GM18505 (cell line): ENCODE results near the gene PAXX.
A peak's percentile ranks its signal among the peaks of the same experiment; 100 is the strongest.

ENCODE experiments used
- ATAC-seq: cut with Tn5 transposase; IDR thresholded peaks from one replicate; pipeline ENCODE4 v1.9.1; 2021; ENCODE audit not compliant: unreplicated experiment
- POLR2A ChIP-seq: IDR thresholded peaks from 4 replicates; pipeline ENCODE4 v1.6.1; 2011; ENCODE audit warnings: borderline replicate concordance; ENCODE audit not compliant: insufficient read depth, insufficient read length; ENCODE audit errors: extremely low read depth

Gene PAXX

GRCh38 chr9:136991993-136992818 lies at the start of gene PAXX:
Gene PAXX (plus strand): TSS chr9:136992422. CDS start chr9:136992444, 22 bp downstream.
- peak; percentile 55 for TF ChIP-seq POLR2A
- peak; percentile 74 for ATAC-seq

- no peak for ATAC-seq
- no peak for TF ChIP-seq POLR2A
Observed at GRCh38 chr9:136942881-136943230, 49.4 kb upstream of the PAXX start.

GRCh38 chr9:136943291-136944211 lies 48.7 kb upstream of the PAXX start:
- ATAC-seq: peak; percentile 8
- no peak for TF ChIP-seq POLR2A

GRCh38 chr9:136944212-136944518 lies 48.1 kb upstream of the PAXX start:
- no peak for TF ChIP-seq POLR2A
- ATAC-seq: peak; percentile 30

- ATAC-seq: peak; percentile 81
- peak; percentile 81 for TF ChIP-seq POLR2A
Observed at GRCh38 chr9:136944519-136945332, 47.5 kb upstream of the PAXX start, which contains the start of the genes C8G and FBXW5. Gene C8G (plus strand): TSS chr9:136945243. CDS start chr9:136945321, 78 bp downstream. Gene FBXW5 (minus strand): TSS chr9:136944738. CDS start chr9:136944083, 655 bp downstream.

- ATAC-seq: no peak
- TF ChIP-seq POLR2A: no peak
Observed at GRCh38 chr9:136945333-136946227, 46.6 kb upstream of the PAXX start.

GRCh38 chr9:136946228-136947027 lies 45.8 kb upstream of the PAXX start:
- ATAC-seq: no peak
- no peak for TF ChIP-seq POLR2A

- ATAC-seq: no peak
- no peak for TF ChIP-seq POLR2A
Observed at GRCh38 chr9:136947028-136947891, 45.0 kb upstream of the PAXX start.

GRCh38 chr9:136947955-136948510 lies 44.2 kb upstream of the PAXX start:
- no peak for ATAC-seq
- no peak for TF ChIP-seq POLR2A

- ATAC-seq: no peak
- no peak for TF ChIP-seq POLR2A
Observed at GRCh38 chr9:136949239-136949816, 42.9 kb upstream of the PAXX start.
